Measurements from ENCODE around the gene DIP2A. TPM values are rescaled to one million over a fixed set of nuclear protein-coding genes. Genes with fewer than 3 reads are reported as not detected.

DIP2A gene
- total and polyA plus RNA-seq, 7 donors, result 7.3 to 12.2 (median 11.0) TPM

DNA sequence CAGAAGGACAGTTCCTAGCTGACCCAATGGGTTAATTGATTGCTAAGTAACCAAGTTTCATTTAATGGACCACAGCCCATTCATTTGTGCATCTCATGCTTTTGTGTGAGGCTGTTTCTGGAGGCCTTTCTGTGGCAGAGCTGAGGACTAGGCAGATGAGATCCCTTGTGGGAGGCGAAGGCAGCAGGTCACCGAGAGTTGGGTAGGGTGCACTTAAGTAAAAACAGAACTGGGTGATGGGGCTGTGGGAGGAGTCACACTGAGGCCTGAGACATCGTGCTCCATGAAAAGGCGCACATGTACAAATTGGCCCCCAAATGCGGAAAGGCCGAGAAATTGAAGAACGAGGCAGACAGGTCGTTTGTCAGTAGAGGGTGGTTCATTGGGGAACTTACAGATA lies 85.3 kb downstream of the DIP2A start:
- Histone ChIP-seq H3K9me3 (no peaks in the 10 kb centered on the region), H3K4me3 (no peak overlapping the region), H3K27me3 (ENCODE audit: insufficient read depth in 3 of 3, low read length in 2 of 3) (no peaks in the 10 kb centered on the region), H3K27ac (no peak overlapping the region), H3K4me1 (no peaks in the 10 kb centered on the region), H3K36me3 (ENCODE audit: insufficient read depth in 1 of 2, low read depth in 1 of 2) (peaks cover 10 to 100% of the 10 kb centered on the region in 2 donors)
- TF ChIP-seq, protein P1, sequence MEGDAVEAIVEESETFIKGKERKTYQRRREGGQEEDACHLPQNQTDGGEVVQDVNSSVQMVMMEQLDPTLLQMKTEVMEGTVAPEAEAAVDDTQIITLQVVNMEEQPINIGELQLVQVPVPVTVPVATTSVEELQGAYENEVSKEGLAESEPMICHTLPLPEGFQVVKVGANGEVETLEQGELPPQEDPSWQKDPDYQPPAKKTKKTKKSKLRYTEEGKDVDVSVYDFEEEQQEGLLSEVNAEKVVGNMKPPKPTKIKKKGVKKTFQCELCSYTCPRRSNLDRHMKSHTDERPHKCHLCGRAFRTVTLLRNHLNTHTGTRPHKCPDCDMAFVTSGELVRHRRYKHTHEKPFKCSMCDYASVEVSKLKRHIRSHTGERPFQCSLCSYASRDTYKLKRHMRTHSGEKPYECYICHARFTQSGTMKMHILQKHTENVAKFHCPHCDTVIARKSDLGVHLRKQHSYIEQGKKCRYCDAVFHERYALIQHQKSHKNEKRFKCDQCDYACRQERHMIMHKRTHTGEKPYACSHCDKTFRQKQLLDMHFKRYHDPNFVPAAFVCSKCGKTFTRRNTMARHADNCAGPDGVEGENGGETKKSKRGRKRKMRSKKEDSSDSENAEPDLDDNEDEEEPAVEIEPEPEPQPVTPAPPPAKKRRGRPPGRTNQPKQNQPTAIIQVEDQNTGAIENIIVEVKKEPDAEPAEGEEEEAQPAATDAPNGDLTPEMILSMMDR (IDR thresholded peaks at IDR 0.05), result no peak
- 83 to 86% (median 84%) methylated on average over 8 of the region's 8 CpGs for WGBS, 3 donors
- intact Hi-C loops (cut with DNase I), result no loop called here
- ATAC-seq (no peak), DNase-seq (peak in 1 of 2 donors; percentile 15)

DNA sequence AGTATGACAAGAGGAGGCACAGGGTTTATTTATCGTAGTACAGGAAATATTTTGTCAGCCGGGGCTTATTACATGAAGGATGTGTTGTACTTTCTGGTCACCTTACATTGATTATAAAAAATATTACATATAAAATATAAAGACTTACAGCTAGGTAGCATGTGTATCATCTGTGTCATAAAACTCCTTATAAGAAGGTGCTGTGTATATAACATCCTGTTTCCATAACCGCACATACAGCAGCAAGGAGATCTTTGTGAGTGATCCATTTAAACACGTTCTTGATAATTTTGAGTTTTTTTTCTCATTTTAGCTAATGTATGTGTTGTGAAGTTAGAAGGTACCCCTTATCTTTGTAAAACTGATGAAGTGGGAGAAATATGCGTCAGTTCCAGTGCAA lies 86.1 kb downstream of the DIP2A start:
- WGBS, 3 donors, result 82 to 93% (median 84%) methylated on average over 5 of the region's 5 CpGs
- Histone ChIP-seq H3K36me3 (ENCODE audit: insufficient read depth in 1 of 2, low read depth in 1 of 2) (peaks cover 10 to 100% of the 10 kb centered on the region in 2 donors), H3K9me3 (no peaks in the 10 kb centered on the region), H3K4me1 (no peaks in the 10 kb centered on the region), H3K4me3 (no peak overlapping the region), H3K27me3 (ENCODE audit: insufficient read depth in 3 of 3, low read length in 2 of 3) (no peaks in the 10 kb centered on the region), H3K27ac (no peak overlapping the region)
- intact Hi-C loops (cut with DNase I), result no loop called here
- DNase-seq, result no peak
- TF ChIP-seq, protein P1 (IDR thresholded peaks at IDR 0.05), result no peak
- ATAC-seq, result no peak

DNA sequence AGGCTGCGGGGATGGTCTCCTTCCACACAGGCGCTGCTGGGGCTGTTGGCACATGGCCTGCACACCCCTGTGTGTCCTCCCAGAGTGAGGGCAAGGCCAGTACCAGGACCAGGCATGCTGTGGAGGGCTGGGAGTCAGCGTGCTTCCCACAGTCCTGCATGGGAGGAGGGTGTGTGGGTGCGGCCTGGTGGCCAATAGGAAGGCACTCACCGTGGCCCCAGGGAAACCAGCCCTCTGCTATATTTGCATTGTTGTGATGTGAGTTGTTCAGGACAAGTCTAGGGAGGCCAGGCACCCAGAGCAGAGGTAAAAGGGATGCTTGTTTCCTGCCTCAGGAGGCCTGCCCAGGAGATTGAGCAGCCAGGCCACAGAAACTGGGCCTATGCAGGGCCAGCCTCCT lies 86.7 kb downstream of the DIP2A start:
- H3K9me3 ChIP-seq, result no peaks in the 10 kb centered on the region
- H3K27me3 ChIP-seq (ENCODE audit: insufficient read depth in 3 of 3, low read length in 2 of 3), result no peaks in the 10 kb centered on the region
- peaks cover 10 to 100% of the 10 kb centered on the region in 2 donors for H3K36me3 ChIP-seq (ENCODE audit: insufficient read depth in 1 of 2, low read depth in 1 of 2)
- intact Hi-C loops (cut with DNase I), result no loop called here
- TF ChIP-seq, protein P1 (IDR thresholded peaks at IDR 0.05), result no peak
- no peak for ATAC-seq
- no peaks in the 10 kb centered on the region for H3K4me1 ChIP-seq
- H3K4me3 ChIP-seq, result no peak overlapping the region
- peak in 1 of 2 donors; percentile 15 for DNase-seq
- no peak overlapping the region for H3K27ac ChIP-seq
- 91 to 93% (median 93%) methylated on average over 5 of the region's 5 CpGs for WGBS, 3 donors

DNA sequence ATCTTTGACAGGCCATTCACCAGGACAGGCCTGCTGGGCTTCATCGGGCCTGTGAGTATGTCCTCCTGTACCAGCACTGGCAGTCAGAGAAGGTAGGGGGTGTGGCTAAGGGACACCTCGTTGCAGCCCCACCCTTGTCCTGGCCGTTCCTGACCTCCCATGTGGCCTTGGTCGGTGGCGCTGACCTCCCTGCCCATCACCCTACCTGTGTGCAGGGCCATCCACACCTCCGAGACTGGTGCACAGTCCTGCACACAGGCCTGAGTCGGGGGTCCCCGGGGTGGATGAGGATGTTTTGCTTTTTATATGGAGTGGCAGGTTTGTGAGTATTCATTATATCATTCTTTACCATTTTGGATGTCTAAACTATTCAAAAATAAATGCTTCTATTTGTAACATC lies 87.2 kb downstream of the DIP2A start:
- H3K4me1 ChIP-seq, result no peaks in the 10 kb centered on the region
- intact Hi-C loops (cut with DNase I), result no loop called here
- no peak overlapping the region for H3K4me3 ChIP-seq
- DNase-seq (no peak), ATAC-seq (no peak)
- WGBS, 3 donors, result 87 to 89% (median 87%) methylated on average over 8 of the region's 8 CpGs
- H3K27ac ChIP-seq, result no peak overlapping the region
- TF ChIP-seq, protein P1 (IDR thresholded peaks at IDR 0.05), result no peak
- H3K27me3 ChIP-seq (ENCODE audit: insufficient read depth in 3 of 3, low read length in 2 of 3), result no peaks in the 10 kb centered on the region
- no peaks in the 10 kb centered on the region for H3K9me3 ChIP-seq
- peaks cover 10 to 100% of the 10 kb centered on the region in 2 donors for H3K36me3 ChIP-seq (ENCODE audit: insufficient read depth in 1 of 2, low read depth in 1 of 2)

DNA sequence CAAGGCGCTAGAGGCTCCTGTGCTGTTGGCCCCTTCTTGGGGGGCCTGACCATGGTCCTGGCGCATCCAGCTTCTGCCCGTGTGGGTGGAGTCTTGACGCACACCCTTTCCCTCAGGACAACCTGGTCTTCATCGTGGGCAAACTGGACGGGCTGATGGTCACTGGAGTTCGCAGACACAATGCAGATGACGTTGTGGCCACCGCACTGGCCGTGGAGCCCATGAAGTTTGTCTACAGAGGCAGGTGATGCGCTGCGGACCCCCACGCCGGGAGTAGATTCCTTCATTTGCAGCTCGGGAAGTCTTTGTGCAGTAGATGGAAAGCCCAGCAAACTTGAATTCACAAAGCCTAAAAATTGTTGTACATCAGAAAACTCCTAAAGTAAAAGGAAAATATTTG lies 88.1 kb downstream of the DIP2A start:
- no peaks in the 10 kb centered on the region for H3K27me3 ChIP-seq (ENCODE audit: insufficient read depth in 3 of 3, low read length in 2 of 3)
- TF ChIP-seq, protein P1 (IDR thresholded peaks at IDR 0.05), result no peak
- H3K27ac ChIP-seq, result no peak overlapping the region
- intact Hi-C loops (cut with DNase I), result no loop called here
- 94 to 98% (median 96%) methylated on average over 15 of the region's 15 CpGs for WGBS, 3 donors
- DNase-seq (no peak), ATAC-seq (no peak)
- H3K9me3 ChIP-seq, result no peaks in the 10 kb centered on the region
- no peaks in the 10 kb centered on the region for H3K4me1 ChIP-seq
- H3K4me3 ChIP-seq, result no peak overlapping the region
- peaks cover 10 to 100% of the 10 kb centered on the region in 2 donors for H3K36me3 ChIP-seq (ENCODE audit: insufficient read depth in 1 of 2, low read depth in 1 of 2)
